Dermis microvascular lymphatic vessel endothelial cell (primary cell): Measurements from ENCODE around the gene SNX2. TPM values are rescaled to one million over a fixed set of nuclear protein-coding genes. Genes with fewer than 3 reads are reported as not detected.

Source experiments
- total RNA-seq: library from RNA; depleted of rRNA; stranded (reverse); fragments of >200 nt; gene quantifications from 2 replicates; pipeline ENCODE4 v1.2.1, GENCODE V29; 2014

SNX2 gene
- total RNA-seq, 1 donor from 2014 or later: 99.4 TPM

Other genes starting within 250 kb of the SNX2 start
- gene SNX24, start 70.5 kb downstream of the SNX2 start, total RNA-seq: 5.2 and 5.3 TPM in 2 replicates